Type B pancreatic cell (in vitro differentiated cells): ENCODE measurements around the gene KRT78. TPM values are rescaled to one million over a fixed set of nuclear protein-coding genes. Genes with fewer than 3 reads are reported as not detected.

Experiments used
- DNase-seq: peaks from one replicate; pipeline ENCODE4 v3.0.0; 2021; ENCODE audit warnings: mixed read lengths; ENCODE audit not compliant: unreplicated experiment; ENCODE audit errors: extremely low spot score
- H3K27ac Mint-ChIP-seq: 2 replicates; pipeline ENCODE4 v1.8.0; 2021; ENCODE audit warnings: mild to moderate bottlenecking, mixed read lengths
- H3K27me3 Mint-ChIP-seq: 2 replicates; pipeline ENCODE4 v1.8.0; 2021; ENCODE audit warnings: mixed read lengths
- H3K36me3 Mint-ChIP-seq: 2 replicates; pipeline ENCODE4 v1.8.0; 2021; ENCODE audit warnings: mixed read lengths
- H3K4me1 Mint-ChIP-seq: one replicate; pipeline ENCODE4 v1.8.0; 2021; ENCODE audit warnings: mixed read lengths; ENCODE audit not compliant: unreplicated experiment
- H3K4me3 Mint-ChIP-seq: 2 replicates; pipeline ENCODE4 v1.8.0; 2021; ENCODE audit warnings: mild to moderate bottlenecking, mixed read lengths
- H3K9me3 Mint-ChIP-seq: 2 replicates; pipeline ENCODE4 v1.8.0; 2021; ENCODE audit warnings: mixed read lengths
- CTCF ChIP-seq: fragments of 200-600 bp; sonication (generic); conservative IDR thresholded peaks from 2 replicates; pipeline ENCODE4 v1.5.0; 2021; ENCODE audit warnings: antibody characterized with exemption, mild to moderate bottlenecking
- long read RNA-seq: library from polyadenylated mRNA; unstranded; transcript quantifications from one replicate; pipeline ENCODE4 v2.0.0, GENCODE V29; 2020
- total RNA-seq: library from RNA; stranded (reverse); gene quantifications from 2 replicates; pipeline ENCODE4 v1.2.1, GENCODE V29; 2021; ENCODE audit warnings: low replicate concordance

The KRT78 gene
- 14.7 and 29.1 TPM in 2 replicates for total RNA-seq
- long read RNA-seq, partial matches to known transcripts = 1 of 4 reads
- long read RNA-seq, other reads (novel, unspliced or antisense) = 1 of 4 reads

GRCh38 chr12:52848661-52849255 lies at the start of gene KRT78:
TSS of gene KRT78 (minus strand) at chr12:52848994. CDS start at chr12:52848930, 64 bp downstream.
- Mint-ChIP-seq H3K27me3 (peaks cover 19% of the 10 kb centered on the region), H3K9me3 (no peaks in the 10 kb centered on the region), H3K27ac (peak within 1 kb of the TSS; percentile 88), H3K36me3 (no peaks in the 10 kb centered on the region), H3K4me1 (peaks cover 12% of the 10 kb centered on the region), H3K4me3 (peak within 1 kb of the TSS; percentile 35)
- no peak for DNase-seq
- TF ChIP-seq CTCF = no peak

GRCh38 chr12:52896190-52897100 lies 47.7 kb upstream of the KRT78 start:
- no peaks in the 10 kb centered on the region for H3K9me3 Mint-ChIP-seq

GRCh38 chr12:52895726-52896189 lies 47.0 kb upstream of the KRT78 start:
- H3K27me3 Mint-ChIP-seq = no peaks in the 10 kb centered on the region
- H3K9me3 Mint-ChIP-seq = no peaks in the 10 kb centered on the region
- H3K27ac Mint-ChIP-seq = peak overlapping the region; percentile 94
- peak overlapping the region; percentile 64 for H3K4me3 Mint-ChIP-seq
- no peak for TF ChIP-seq CTCF
- no peak for DNase-seq
- H3K4me1 Mint-ChIP-seq = peaks cover 7% of the 10 kb centered on the region
- H3K36me3 Mint-ChIP-seq = peaks cover 13% of the 10 kb centered on the region

More at GRCh38 chr12:52896190-52897100, 47.7 kb upstream of the KRT78 start:
- no peaks in the 10 kb centered on the region for H3K27me3 Mint-ChIP-seq
- peaks cover 17% of the 10 kb centered on the region for H3K36me3 Mint-ChIP-seq
- H3K27ac Mint-ChIP-seq = peak overlapping the region; percentile 94
- TF ChIP-seq CTCF = no peak
- peaks cover 7% of the 10 kb centered on the region for H3K4me1 Mint-ChIP-seq
- no peak for DNase-seq
- peak overlapping the region; percentile 64 for H3K4me3 Mint-ChIP-seq

- no peaks in the 10 kb centered on the region for H3K9me3 Mint-ChIP-seq
- no peak for TF ChIP-seq CTCF
- H3K27ac Mint-ChIP-seq = peak overlapping the region; percentile 39
- H3K27me3 Mint-ChIP-seq = no peaks in the 10 kb centered on the region
- H3K36me3 Mint-ChIP-seq = peaks cover 3% of the 10 kb centered on the region
- no peak for DNase-seq
- no peak overlapping the region for H3K4me3 Mint-ChIP-seq
- H3K4me1 Mint-ChIP-seq = peaks cover 7% of the 10 kb centered on the region
Observed at GRCh38 chr12:52892974-52893373, 44.2 kb upstream of the KRT78 start.

GRCh38 chr12:52892207-52892852 lies 43.5 kb upstream of the KRT78 start:
- Mint-ChIP-seq H3K9me3 (no peaks in the 10 kb centered on the region), H3K4me1 (peaks cover 7% of the 10 kb centered on the region), H3K36me3 (peaks cover 3% of the 10 kb centered on the region), H3K27me3 (no peaks in the 10 kb centered on the region), H3K4me3 (no peak overlapping the region), H3K27ac (no peak overlapping the region)
- no peak for DNase-seq
- no peak for TF ChIP-seq CTCF
